GM23338 (cell line): ENCODE data around the gene ADSL. TPM values are rescaled to one million over a fixed set of nuclear protein-coding genes. Genes with fewer than 3 reads are reported as not detected.

ENCODE experiments used
- ATAC-seq: fragments of 200-7000 bp; cut with Tn5 transposase; 3 replicates; pipeline ENCODE4 v1.9.1; 2020
- DNase-seq: peaks from one replicate; pipeline ENCODE4 v3.0.0-alpha.2; 2015; ENCODE audit warnings: low spot score
- H2AFZ ChIP-seq: fragments of 200-600 bp; sonication (generic); 2 replicates; pipeline ENCODE4 v1.8.0; 2016; ENCODE audit warnings: antibody characterized with exemption, mild to moderate bottlenecking, moderate library complexity
- H3F3A ChIP-seq: fragments of 200-600 bp; sonication (generic); replicated peaks from 2 replicates; pipeline ENCODE4 v1.8.0; 2017; ENCODE audit warnings: antibody characterized with exemption, mixed run types, low read depth
- H3K27ac ChIP-seq: fragments of 200-600 bp; sonication (generic); 2 replicates; pipeline ENCODE4 v1.6.1; 2016; ENCODE audit warnings: low read depth
- H3K27me3 ChIP-seq: fragments of 200-600 bp; sonication (generic); 2 replicates; pipeline ENCODE4 v1.8.0; 2016; ENCODE audit warnings: mild to moderate bottlenecking, mixed run types, moderate library complexity; ENCODE audit not compliant: insufficient read depth
- H3K36me3 ChIP-seq: fragments of 200-600 bp; sonication (generic); 2 replicates; pipeline ENCODE4 v1.8.0; 2016; ENCODE audit warnings: mild to moderate bottlenecking; ENCODE audit not compliant: insufficient read depth
- H3K4me1 ChIP-seq: fragments of 200-600 bp; sonication (generic); 2 replicates; pipeline ENCODE4 v1.8.0; 2016; ENCODE audit warnings: mild to moderate bottlenecking, moderate library complexity; ENCODE audit not compliant: insufficient read depth
- H3K4me2 ChIP-seq: fragments of 200-600 bp; sonication (generic); 2 replicates; pipeline ENCODE4 v1.7.1; 2017; ENCODE audit warnings: mixed run types
- H3K4me3 ChIP-seq: fragments of 200-600 bp; sonication (generic); 2 replicates; pipeline ENCODE4 v1.6.1; 2016; ENCODE audit warnings: mixed run types
- H3K79me2 ChIP-seq: fragments of 200-600 bp; sonication (generic); replicated peaks from 2 replicates; pipeline ENCODE4 v1.8.0; 2017; ENCODE audit warnings: mild to moderate bottlenecking; ENCODE audit not compliant: insufficient read depth
- H3K9me2 ChIP-seq: fragments of 200-600 bp; sonication (generic); 2 replicates; pipeline ENCODE4 v1.8.0; 2017; ENCODE audit not compliant: insufficient read depth
- H4K20me1 ChIP-seq: fragments of 200-600 bp; sonication (generic); replicated peaks from 2 replicates; pipeline ENCODE4 v1.8.0; 2017; ENCODE audit warnings: mild to moderate bottlenecking; ENCODE audit not compliant: insufficient read depth
- H3K27ac Mint-ChIP-seq: 2 replicates; pipeline ENCODE4 v1.8.0; 2020; ENCODE audit warnings: inconsistent platforms, mild to moderate bottlenecking, moderate library complexity, mixed read lengths
- H3K27me3 Mint-ChIP-seq: 3 replicates; pipeline ENCODE4 v1.8.0; 2022; ENCODE audit warnings: low read depth, mild to moderate bottlenecking, moderate library complexity, mixed read lengths, inconsistent platforms; ENCODE audit not compliant: insufficient read depth, poor library complexity
- H3K36me3 Mint-ChIP-seq: 3 replicates; pipeline ENCODE4 v1.8.0; 2021; ENCODE audit warnings: low read depth, mild to moderate bottlenecking, inconsistent platforms, moderate library complexity, mixed read lengths
- H3K4me1 Mint-ChIP-seq: 3 replicates; pipeline ENCODE4 v1.8.0; 2020; ENCODE audit warnings: mild to moderate bottlenecking, inconsistent platforms, mixed read lengths
- H3K4me3 Mint-ChIP-seq: 3 replicates; pipeline ENCODE4 v1.8.0; 2021; ENCODE audit warnings: moderate library complexity, mild to moderate bottlenecking, inconsistent platforms, mixed read lengths
- H3K9me3 Mint-ChIP-seq: 3 replicates; pipeline ENCODE4 v1.8.0; 2020; ENCODE audit warnings: moderate library complexity, mild to moderate bottlenecking, inconsistent platforms, mixed read lengths
- CREB1 ChIP-seq: fragments of 250-450 bp; sonication (Bioruptor Pico); IDR thresholded peaks from 2 replicates; pipeline ENCODE4 v1.5.0; 2020; ENCODE audit warnings: low read depth, mild to moderate bottlenecking, moderate library complexity
- CTCF ChIP-seq, 2 experiments: fragments of 200-600 bp in 1 of 2; sonication (generic) in 1 of 2; conservative IDR thresholded peaks; 2 replicates each; pipeline versions ENCODE4 v1.5.1 to v1.6.1; 2016 to 2017; ENCODE audit warnings: antibody characterized with exemption in 2 of 2, low read depth in 2 of 2, mild to moderate bottlenecking in 2 of 2, moderate library complexity in 1 of 2
- ETS1 ChIP-seq: IDR thresholded peaks from 2 replicates; pipeline ENCODE4 v1.6.1; 2016; ENCODE audit warnings: antibody characterized with exemption
- EZH2 ChIP-seq: fragments of 200-600 bp; sonication (generic); IDR thresholded peaks from one replicate; pipeline ENCODE4 v1.8.0; 2017; ENCODE audit warnings: antibody characterized with exemption, mild to moderate bottlenecking, low read depth; ENCODE audit not compliant: unreplicated experiment
- EZH2phosphoT487 ChIP-seq: fragments of 200-600 bp; sonication (generic); IDR thresholded peaks from one replicate; pipeline ENCODE4 v1.8.1; 2018; ENCODE audit warnings: antibody characterized with exemption; ENCODE audit not compliant: unreplicated experiment
- JUNB ChIP-seq: IDR thresholded peaks from one replicate; pipeline ENCODE4 v1.6.1; 2016; ENCODE audit warnings: antibody characterized with exemption; ENCODE audit not compliant: unreplicated experiment
- NANOG ChIP-seq: IDR thresholded peaks from 2 replicates; pipeline ENCODE4 v1.6.1; 2016; ENCODE audit warnings: antibody characterized with exemption, borderline replicate concordance
- POLR2AphosphoS5 ChIP-seq: IDR thresholded peaks from 2 replicates; pipeline ENCODE4 v1.6.1; 2016; ENCODE audit warnings: antibody characterized with exemption, low read depth
- REST ChIP-seq: IDR thresholded peaks from one replicate; pipeline ENCODE4 v1.6.1; 2018; ENCODE audit warnings: antibody characterized with exemption; ENCODE audit not compliant: unreplicated experiment
- STAT1 ChIP-seq: IDR thresholded peaks from one replicate; pipeline ENCODE4 v1.6.1; 2016; ENCODE audit warnings: antibody characterized with exemption; ENCODE audit not compliant: unreplicated experiment
- ZNF114 ChIP-seq: fragments of 250-450 bp; sonication (Bioruptor Pico); IDR thresholded peaks from 2 replicates; pipeline ENCODE4 v1.5.0; 2020; ENCODE audit warnings: mild to moderate bottlenecking, moderate library complexity
- ZNF331 ChIP-seq: fragments of 250-450 bp; sonication (Bioruptor Pico); IDR thresholded peaks from 2 replicates; pipeline ENCODE4 v1.5.0; 2020; ENCODE audit warnings: low read depth, mild to moderate bottlenecking, moderate library complexity
- ZNF462 ChIP-seq: fragments of 250-450 bp; sonication (Bioruptor Pico); IDR thresholded peaks from 2 replicates; pipeline ENCODE4 v1.5.0; 2020; ENCODE audit warnings: mild to moderate bottlenecking, moderate library complexity
- polyA plus RNA-seq: library from polyadenylated mRNA; unstranded; fragments of >200 nt; fragmentation: Nextera tagmentation; extraction: Ambion mirVana; gene quantifications from 2 replicates; pipeline ENCODE4 v1.2.1, GENCODE V29; 2016
- total RNA-seq: library from RNA; depleted of rRNA; stranded (reverse); fragments of >200 nt; shearing (Covaris generic); gene quantifications from 2 replicates; pipeline ENCODE4 v1.2.3, GENCODE V29; 2014

ADSL gene
- total and polyA plus RNA-seq, 2 experiments from 2014 or later: 120 to 232 TPM

GRCh38 chr22:40310081-40310767 is 36.1 kb upstream of the ADSL start:
- peaks cover 2% of the 10 kb centered on the region for H3K27me3 Mint-ChIP-seq
- peaks cover 49% of the 10 kb centered on the region for H3K36me3 ChIP-seq
- TF ChIP-seq EZH2phosphoT487 (no peak), ZNF462 (CRISPR knock-in tag) (no peak), CTCF (conservative IDR thresholded peaks at IDR 0.05; ENCODE audit: low read depth in 2 of 2) (no peak), ZNF114 (CRISPR knock-in tag) (no peak), ZNF331 (CRISPR knock-in tag) (no peak), POLR2AphosphoS5 (no peak), ETS1 (no peak), NANOG (no peak), EZH2 (no peak), STAT1 (no peak), CREB1 (CRISPR knock-in tag) (no peak), REST (no peak), JUNB (no peak)
- no peaks in the 10 kb centered on the region for H3K9me3 Mint-ChIP-seq
- 0 out of 2 replicates have a peak, but pooled peaks cover 14% of the 10 kb centered on the region for H4K20me1 ChIP-seq
- no peak overlapping the region for H3K27ac Mint-ChIP-seq
- H3K4me2 ChIP-seq: no peak overlapping the region
- H3K27ac ChIP-seq: no peak overlapping the region
- H3F3A ChIP-seq: no peaks in the 10 kb centered on the region
- H3K9me2 ChIP-seq: no peaks in the 10 kb centered on the region
- H3K4me3 ChIP-seq: no peak overlapping the region
- no peak for ATAC-seq
- H3K27me3 ChIP-seq: no peaks in the 10 kb centered on the region
- DNase-seq: no peak
- no peaks in the 10 kb centered on the region for H3K4me1 Mint-ChIP-seq
- no peaks in the 10 kb centered on the region for H3K4me1 ChIP-seq
- peaks cover 77% of the 10 kb centered on the region for H3K36me3 Mint-ChIP-seq
- H2AFZ ChIP-seq: no peak overlapping the region
- H3K4me3 Mint-ChIP-seq: no peak overlapping the region
- H3K79me2 ChIP-seq: no peaks in the 10 kb centered on the region
